ENCODE results near the gene VWA8. TPM values are rescaled to one million over a fixed set of nuclear protein-coding genes. Genes with fewer than 3 reads are reported as not detected.
"Not testable (repeated sequence)": the region's sequence is repeated elsewhere in the genome, so short reads cannot be mapped to it uniquely, and the experiment has no call there.

Gene VWA8
- total and polyA plus RNA-seq, 5 experiments from 2014 or later = 5.1 to 22.3 (median 6.9) TPM

- peak in 3 of 10 donors; percentile 15 to 46 (median 41) for DNase-seq
- Mint-ChIP-seq H3K27me3 (no peaks in the 10 kb centered on the region), H3K9me3 (peaks cover 0 to 3% (median 0%) of the 10 kb centered on the region in 9 donors), H3K4me1 (peaks cover 22 to 48% (median 47%) of the 10 kb centered on the region in 4 donors), H3K4me3 (peak overlapping the region in 9 of 10 donors; percentile 12 to 75 (median 64)), H3K36me3 (peaks cover 2 to 5% (median 3%) of the 10 kb centered on the region in 3 donors), H3K27ac (peak overlapping the region in 9 of 10 donors; percentile 31 to 85 (median 74))
- peak; percentile 73 for ATAC-seq
- POLR2A ChIA-PET = no interaction called here
These were observed 44.5 kb downstream of the VWA8 start for GRCh38 chr13:41916173-41916954.

GRCh38 chr13:41915081-41915480, 45.8 kb downstream of the VWA8 start:
- ATAC-seq (no peak), DNase-seq (no peak)
- Mint-ChIP-seq H3K4me1 (peaks cover 17 to 42% (median 39%) of the 10 kb centered on the region in 4 donors), H3K27ac (no peak overlapping the region), H3K4me3 (no peak overlapping the region), H3K36me3 (peaks cover 4 to 15% (median 9%) of the 10 kb centered on the region in 3 donors), H3K9me3 (peaks cover 0 to under 1% (median 0%) of the 10 kb centered on the region in 9 donors), H3K27me3 (no peaks in the 10 kb centered on the region)
- POLR2A ChIA-PET = no interaction called here

- H3K4me1 Mint-ChIP-seq = peaks cover 13 to 40% (median 34%) of the 10 kb centered on the region in 4 donors
- POLR2A ChIA-PET = no interaction called here
These were observed 46.4 kb downstream of the VWA8 start for GRCh38 chr13:41914552-41914951.

GRCh38 chr13:41909506-41909905, 51.4 kb downstream of the VWA8 start:
- peaks cover 1 to 13% (median 3%) of the 10 kb centered on the region in 4 donors for H3K4me1 Mint-ChIP-seq
- peaks cover 4 to 54% (median 24%) of the 10 kb centered on the region in 3 donors for H3K36me3 Mint-ChIP-seq
- no peaks in the 10 kb centered on the region for H3K27me3 Mint-ChIP-seq
- ATAC-seq = no peak
- POLR2A ChIA-PET = no interaction called here
- DNase-seq = no peak
- peak overlapping the region in 1 of 10 donors; percentile 1 for H3K27ac Mint-ChIP-seq
- no peak overlapping the region for H3K4me3 Mint-ChIP-seq
- no peaks in the 10 kb centered on the region for H3K9me3 Mint-ChIP-seq

More at GRCh38 chr13:41914552-41914951, 46.4 kb downstream of the VWA8 start:
- peaks cover 4 to 20% (median 10%) of the 10 kb centered on the region in 3 donors for H3K36me3 Mint-ChIP-seq
- no peak for DNase-seq
- no peak overlapping the region for H3K27ac Mint-ChIP-seq
- ATAC-seq = no peak
- no peak overlapping the region for H3K4me3 Mint-ChIP-seq
- no peaks in the 10 kb centered on the region for H3K9me3 Mint-ChIP-seq
- H3K27me3 Mint-ChIP-seq = no peaks in the 10 kb centered on the region

- DNase-seq = peak in 3 of 10 donors; percentile 27 to 44 (median 35)
- Mint-ChIP-seq H3K4me3 (no peak overlapping the region), H3K36me3 (peaks cover 3 to 65% (median 26%) of the 10 kb centered on the region in 3 donors), H3K27me3 (no peaks in the 10 kb centered on the region), H3K27ac (no peak overlapping the region), H3K4me1 (peaks cover 2 to 6% (median 4%) of the 10 kb centered on the region in 4 donors), H3K9me3 (no peaks in the 10 kb centered on the region)
- peak; percentile 87 to 90 for ATAC-seq
- POLR2A ChIA-PET = no interaction called here
These were observed 55.2 kb downstream of the VWA8 start for GRCh38 chr13:41905600-41906254.

GRCh38 chr13:41900918-41901317, 60.0 kb downstream of the VWA8 start:
- Mint-ChIP-seq H3K27ac (peak overlapping the region in 1 of 10 donors; percentile 23), H3K9me3 (no peaks in the 10 kb centered on the region), H3K4me3 (no peak overlapping the region), H3K27me3 (no peaks in the 10 kb centered on the region), H3K36me3 (peaks cover 0 to 37% (median 19%) of the 10 kb centered on the region in 3 donors), H3K4me1 (peaks cover 2 to 6% (median 3%) of the 10 kb centered on the region in 4 donors)
- POLR2A ChIA-PET = no interaction called here
- DNase-seq (no peak), ATAC-seq (no peak)

GRCh38 chr13:41898411-41898810, 62.5 kb downstream of the VWA8 start:
- POLR2A ChIA-PET, ATAC-seq, DNase-seq, H3K27ac Mint-ChIP-seq, H3K9me3 Mint-ChIP-seq, H3K4me3 Mint-ChIP-seq, H3K4me1 Mint-ChIP-seq, H3K27me3 Mint-ChIP-seq: not testable (repeated sequence)
- peaks cover 0 to 39% (median 20%) of the 10 kb centered on the region in 3 donors for H3K36me3 Mint-ChIP-seq

- no peak overlapping the region for H3K27ac Mint-ChIP-seq
- H3K4me1 Mint-ChIP-seq = peaks cover 0 to 8% (median 5%) of the 10 kb centered on the region in 4 donors
- H3K27me3 Mint-ChIP-seq = no peaks in the 10 kb centered on the region
- no peak for ATAC-seq
- no peak for DNase-seq
- POLR2A ChIA-PET = no interaction called here
- peaks cover 0 to 42% (median 17%) of the 10 kb centered on the region in 3 donors for H3K36me3 Mint-ChIP-seq
- no peaks in the 10 kb centered on the region for H3K9me3 Mint-ChIP-seq
- no peak overlapping the region for H3K4me3 Mint-ChIP-seq
These were observed 63.8 kb downstream of the VWA8 start for GRCh38 chr13:41897126-41897525.

- Mint-ChIP-seq H3K4me1 (peaks cover 0 to 8% (median 5%) of the 10 kb centered on the region in 4 donors), H3K27me3 (no peaks in the 10 kb centered on the region), H3K27ac (peak overlapping the region in 1 of 10 donors; percentile 18), H3K36me3 (peaks cover 0 to 42% (median 27%) of the 10 kb centered on the region in 3 donors), H3K9me3 (no peaks in the 10 kb centered on the region), H3K4me3 (no peak overlapping the region)
- POLR2A ChIA-PET = no interaction called here
- ATAC-seq (no peak), DNase-seq (no peak)
These were observed 65.4 kb downstream of the VWA8 start for GRCh38 chr13:41895478-41895877.

GRCh38 chr13:41891119-41891518, 69.8 kb downstream of the VWA8 start:
- Mint-ChIP-seq H3K27me3 (no peaks in the 10 kb centered on the region), H3K9me3 (no peaks in the 10 kb centered on the region), H3K4me1 (peaks cover 0 to 11% (median 5%) of the 10 kb centered on the region in 4 donors), H3K27ac (no peak overlapping the region), H3K4me3 (no peak overlapping the region), H3K36me3 (peaks cover 12 to 60% (median 34%) of the 10 kb centered on the region in 3 donors)
- no peak for DNase-seq
- POLR2A ChIA-PET = no interaction called here
- no peak for ATAC-seq

GRCh38 chr13:41883147-41883546, 77.8 kb downstream of the VWA8 start:
- H3K9me3 Mint-ChIP-seq = peaks cover 0 to 11% (median 5%) of the 10 kb centered on the region in 9 donors
- no peak overlapping the region for H3K4me3 Mint-ChIP-seq
- POLR2A ChIA-PET = no interaction called here
- peaks cover 0 to 2% (median 0%) of the 10 kb centered on the region in 4 donors for H3K4me1 Mint-ChIP-seq
- H3K36me3 Mint-ChIP-seq = peaks cover 19 to 77% (median 67%) of the 10 kb centered on the region in 3 donors
- H3K27ac Mint-ChIP-seq = no peak overlapping the region
- ATAC-seq = no peak
- no peaks in the 10 kb centered on the region for H3K27me3 Mint-ChIP-seq
- DNase-seq = no peak

GRCh38 chr13:41881890-41882289, 79.0 kb downstream of the VWA8 start:
- H3K27ac Mint-ChIP-seq, POLR2A ChIA-PET, H3K27me3 Mint-ChIP-seq, ATAC-seq, H3K4me3 Mint-ChIP-seq, DNase-seq, H3K4me1 Mint-ChIP-seq: not testable (repeated sequence)
- Mint-ChIP-seq H3K36me3 (peaks cover 16 to 68% (median 61%) of the 10 kb centered on the region in 3 donors), H3K9me3 (peaks cover 0 to 11% (median 5%) of the 10 kb centered on the region in 9 donors)

- Mint-ChIP-seq H3K27me3 (no peaks in the 10 kb centered on the region), H3K4me3 (no peak overlapping the region), H3K9me3 (peaks cover 0 to 11% (median 5%) of the 10 kb centered on the region in 9 donors), H3K4me1 (peaks cover 0 to 2% (median 0%) of the 10 kb centered on the region in 4 donors), H3K36me3 (peaks cover 12 to 60% (median 52%) of the 10 kb centered on the region in 3 donors), H3K27ac (no peak overlapping the region)
- DNase-seq (no peak), ATAC-seq (no peak)
- POLR2A ChIA-PET = no interaction called here
These were observed 79.9 kb downstream of the VWA8 start for GRCh38 chr13:41880966-41881365.

Measured in naive thymus-derived CD8-positive, alpha-beta T cell (primary cell).